Activated naive CD8-positive, alpha-beta T cell (primary cell): ENCODE measurements around the gene FBXO28.
"Not testable (repeated sequence)": the region's sequence is repeated elsewhere in the genome, so short reads cannot be mapped to it uniquely, and the experiment has no call there.

Experiments
- H3K27ac Mint-ChIP-seq: one replicate; pipeline ENCODE4 v1.8.0; 2021; ENCODE audit warnings: mixed read lengths
- H3K27me3 Mint-ChIP-seq: one replicate; pipeline ENCODE4 v1.8.0; 2021; ENCODE audit warnings: mixed read lengths
- H3K36me3 Mint-ChIP-seq: one replicate; pipeline ENCODE4 v1.8.0; 2021; ENCODE audit warnings: mixed read lengths
- H3K4me1 Mint-ChIP-seq: one replicate; pipeline ENCODE4 v1.8.0; 2021; ENCODE audit warnings: low read depth, mixed read lengths
- H3K4me3 Mint-ChIP-seq: one replicate; pipeline ENCODE4 v1.8.0; 2021; ENCODE audit warnings: mild to moderate bottlenecking, mixed read lengths
- H3K9me3 Mint-ChIP-seq: one replicate; pipeline ENCODE4 v1.8.0; 2021; ENCODE audit warnings: low read depth, mixed read lengths

The FBXO28 gene

GRCh38 chr1:224113918-224114786 lies at the start of gene FBXO28:
TSS of gene FBXO28 (plus strand) at chr1:224114111. CDS start at chr1:224114130, 19 bp downstream.
- peaks cover 28% of the 10 kb centered on the region for H3K4me1 Mint-ChIP-seq
- H3K27ac Mint-ChIP-seq, result peak within 1 kb of the TSS; percentile 93
- H3K4me3 Mint-ChIP-seq, result peak within 1 kb of the TSS; percentile 91
- peaks cover 1% of the 10 kb centered on the region for H3K27me3 Mint-ChIP-seq
- no peaks in the 10 kb centered on the region for H3K36me3 Mint-ChIP-seq
- H3K9me3 Mint-ChIP-seq, result no peaks in the 10 kb centered on the region

- Mint-ChIP-seq H3K27me3 (no peaks in the 10 kb centered on the region), H3K4me3 (no peak overlapping the region), H3K27ac (no peak overlapping the region), H3K36me3 (no peaks in the 10 kb centered on the region), H3K9me3 (no peaks in the 10 kb centered on the region), H3K4me1 (peaks cover 10% of the 10 kb centered on the region)
Observed at GRCh38 chr1:224064150-224064549, 49.8 kb upstream of the FBXO28 start.

- Mint-ChIP-seq H3K27ac (no peak overlapping the region), H3K36me3 (no peaks in the 10 kb centered on the region), H3K4me1 (peaks cover 10% of the 10 kb centered on the region), H3K9me3 (no peaks in the 10 kb centered on the region), H3K4me3 (no peak overlapping the region), H3K27me3 (peaks cover 3% of the 10 kb centered on the region)
Observed at GRCh38 chr1:224065455-224065854, 48.5 kb upstream of the FBXO28 start.

- Mint-ChIP-seq H3K27me3 (peaks cover 5% of the 10 kb centered on the region), H3K27ac (no peak overlapping the region), H3K36me3 (no peaks in the 10 kb centered on the region), H3K9me3 (no peaks in the 10 kb centered on the region), H3K4me1 (peaks cover 10% of the 10 kb centered on the region), H3K4me3 (no peak overlapping the region)
Observed at GRCh38 chr1:224067207-224067606, 46.7 kb upstream of the FBXO28 start.

GRCh38 chr1:224067621-224068457 lies 46.1 kb upstream of the FBXO28 start:
- Mint-ChIP-seq H3K4me3 (no peak overlapping the region), H3K27ac (no peak overlapping the region), H3K36me3 (peaks cover 2% of the 10 kb centered on the region), H3K4me1 (peaks cover 10% of the 10 kb centered on the region), H3K27me3 (peaks cover 5% of the 10 kb centered on the region), H3K9me3 (peaks cover 6% of the 10 kb centered on the region)

GRCh38 chr1:224068458-224069072 lies 45.3 kb upstream of the FBXO28 start:
- peaks cover 3% of the 10 kb centered on the region for H3K36me3 Mint-ChIP-seq
- H3K9me3 Mint-ChIP-seq, result peaks cover 7% of the 10 kb centered on the region
- peaks cover 5% of the 10 kb centered on the region for H3K27me3 Mint-ChIP-seq
- no peak overlapping the region for H3K4me3 Mint-ChIP-seq
- H3K4me1 Mint-ChIP-seq, result peaks cover 10% of the 10 kb centered on the region
- H3K27ac Mint-ChIP-seq, result no peak overlapping the region

- H3K27ac Mint-ChIP-seq, result no peak overlapping the region
Observed at GRCh38 chr1:224069138-224069537, 44.8 kb upstream of the FBXO28 start.

GRCh38 chr1:224070521-224070920 lies 43.4 kb upstream of the FBXO28 start:
- Mint-ChIP-seq H3K4me3 (no peak overlapping the region), H3K27me3 (peaks cover 6% of the 10 kb centered on the region), H3K36me3 (peaks cover 3% of the 10 kb centered on the region), H3K9me3 (peaks cover 7% of the 10 kb centered on the region), H3K27ac (no peak overlapping the region), H3K4me1 (peaks cover 2% of the 10 kb centered on the region)

More at GRCh38 chr1:224069138-224069537, 44.8 kb upstream of the FBXO28 start:
- Mint-ChIP-seq H3K9me3 (peaks cover 7% of the 10 kb centered on the region), H3K4me3 (no peak overlapping the region), H3K36me3 (peaks cover 3% of the 10 kb centered on the region), H3K4me1 (peaks cover 10% of the 10 kb centered on the region), H3K27me3 (peaks cover 5% of the 10 kb centered on the region)

- Mint-ChIP-seq H3K27ac (no peak overlapping the region), H3K27me3 (peaks cover 3% of the 10 kb centered on the region), H3K36me3 (peaks cover 3% of the 10 kb centered on the region), H3K4me1 (no peaks in the 10 kb centered on the region), H3K4me3 (no peak overlapping the region), H3K9me3 (peaks cover 7% of the 10 kb centered on the region)
Observed at GRCh38 chr1:224076407-224076806, 37.5 kb upstream of the FBXO28 start.

GRCh38 chr1:224079644-224080043 lies 34.3 kb upstream of the FBXO28 start:
- H3K27me3 Mint-ChIP-seq, H3K27ac Mint-ChIP-seq, H3K4me1 Mint-ChIP-seq, H3K36me3 Mint-ChIP-seq, H3K4me3 Mint-ChIP-seq, H3K9me3 Mint-ChIP-seq: not testable (repeated sequence)

- Mint-ChIP-seq H3K36me3 (no peaks in the 10 kb centered on the region), H3K27me3 (peaks cover 4% of the 10 kb centered on the region), H3K27ac (no peak overlapping the region), H3K9me3 (no peaks in the 10 kb centered on the region), H3K4me1 (no peaks in the 10 kb centered on the region), H3K4me3 (no peak overlapping the region)
Observed at GRCh38 chr1:224080115-224080774, 33.7 kb upstream of the FBXO28 start.

GRCh38 chr1:224081604-224082003 lies 32.3 kb upstream of the FBXO28 start:
- no peak overlapping the region for H3K27ac Mint-ChIP-seq
- H3K4me3 Mint-ChIP-seq, result no peak overlapping the region
- H3K9me3 Mint-ChIP-seq, result no peaks in the 10 kb centered on the region
- H3K4me1 Mint-ChIP-seq, result no peaks in the 10 kb centered on the region
- H3K36me3 Mint-ChIP-seq, result no peaks in the 10 kb centered on the region
- peaks cover 4% of the 10 kb centered on the region for H3K27me3 Mint-ChIP-seq

- Mint-ChIP-seq H3K27ac (no peak overlapping the region), H3K9me3 (no peaks in the 10 kb centered on the region)
Observed at GRCh38 chr1:224082146-224082545, 31.8 kb upstream of the FBXO28 start.

GRCh38 chr1:224084867-224085266 lies 29.0 kb upstream of the FBXO28 start:
- H3K4me3 Mint-ChIP-seq, result no peak overlapping the region
- no peak overlapping the region for H3K27ac Mint-ChIP-seq
- H3K36me3 Mint-ChIP-seq, result peaks cover 2% of the 10 kb centered on the region
- no peaks in the 10 kb centered on the region for H3K9me3 Mint-ChIP-seq
- no peaks in the 10 kb centered on the region for H3K4me1 Mint-ChIP-seq
- H3K27me3 Mint-ChIP-seq, result peaks cover 8% of the 10 kb centered on the region

More at GRCh38 chr1:224082146-224082545, 31.8 kb upstream of the FBXO28 start:
- H3K4me3 Mint-ChIP-seq, result no peak overlapping the region
- peaks cover 4% of the 10 kb centered on the region for H3K27me3 Mint-ChIP-seq
- no peaks in the 10 kb centered on the region for H3K36me3 Mint-ChIP-seq
- H3K4me1 Mint-ChIP-seq, result no peaks in the 10 kb centered on the region
